ENCODE data around the gene ST6GALNAC6. TPM values are rescaled to one million over a fixed set of nuclear protein-coding genes. Genes with fewer than 3 reads are reported as not detected.

ST6GALNAC6 gene
- total and polyA plus RNA-seq, 4 donors = 22.5 to 40.4 (median 32.3) TPM

DNA sequence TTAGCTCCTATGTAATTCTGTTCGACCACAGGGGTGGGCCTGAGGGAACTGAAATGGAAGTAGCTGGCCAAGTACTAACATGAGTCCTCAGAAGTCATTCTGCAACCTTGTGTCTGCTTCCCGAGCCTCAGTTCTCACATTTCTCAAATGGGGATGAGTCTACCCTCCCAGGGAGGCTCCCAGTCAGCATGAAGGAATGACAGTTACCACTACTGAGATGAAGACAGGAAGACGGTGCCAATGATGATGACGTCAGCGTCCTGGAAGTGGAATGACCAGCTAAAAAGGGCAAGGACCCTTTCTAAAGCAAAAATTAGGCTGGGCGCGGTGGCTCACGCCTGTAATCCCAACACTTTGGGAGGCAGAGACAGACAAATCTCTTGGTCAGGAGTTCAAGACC lies 24.4 kb upstream of the ST6GALNAC6 start (continued):
- TF ChIP-seq CTCF (IDR thresholded peaks at IDR 0.05; ENCODE audit: low read depth, low read length, missing input control) = no peak

GRCh38 chr9:127923046-127923445 lies 23.6 kb upstream of the ST6GALNAC6 start:
- TF ChIP-seq HNF4G (IDR thresholded peaks at IDR 0.05) = no peak
- 56% methylated on average over 6 of the region's 6 CpGs for WGBS
- Histone ChIP-seq H3K36me3 (ENCODE audit: control insufficient read depth in 4 of 4, insufficient read depth in 3 of 4, low read depth in 1 of 4, low read length in 3 of 4) (no peaks in the 10 kb centered on the region), H3K27me3 (ENCODE audit: control insufficient read depth in 4 of 4, insufficient read depth in 4 of 4, low read length in 3 of 4) (peaks cover 0 to 7% (median 0%) of the 10 kb centered on the region in 4 donors), H3K4me3 (ENCODE audit: low read depth in 1 of 3, low read length in 3 of 3) (no peak overlapping the region), H3K27ac (ENCODE audit: low read depth in 1 of 2, low read length in 2 of 2) (no peak overlapping the region), H3K4me1 (ENCODE audit: control insufficient read depth in 4 of 4, insufficient read depth in 4 of 4, low read length in 3 of 4) (peaks cover 0 to 17% (median 12%) of the 10 kb centered on the region in 4 donors), H3K9me3 (ENCODE audit: control insufficient read depth in 4 of 4, low read length in 3 of 4) (no peaks in the 10 kb centered on the region), H3K9ac (ENCODE audit: low read depth in 1 of 2, low read length in 2 of 2) (no peak overlapping the region)
- DNase-seq (ENCODE audit: low spot score) = no peak

DNA sequence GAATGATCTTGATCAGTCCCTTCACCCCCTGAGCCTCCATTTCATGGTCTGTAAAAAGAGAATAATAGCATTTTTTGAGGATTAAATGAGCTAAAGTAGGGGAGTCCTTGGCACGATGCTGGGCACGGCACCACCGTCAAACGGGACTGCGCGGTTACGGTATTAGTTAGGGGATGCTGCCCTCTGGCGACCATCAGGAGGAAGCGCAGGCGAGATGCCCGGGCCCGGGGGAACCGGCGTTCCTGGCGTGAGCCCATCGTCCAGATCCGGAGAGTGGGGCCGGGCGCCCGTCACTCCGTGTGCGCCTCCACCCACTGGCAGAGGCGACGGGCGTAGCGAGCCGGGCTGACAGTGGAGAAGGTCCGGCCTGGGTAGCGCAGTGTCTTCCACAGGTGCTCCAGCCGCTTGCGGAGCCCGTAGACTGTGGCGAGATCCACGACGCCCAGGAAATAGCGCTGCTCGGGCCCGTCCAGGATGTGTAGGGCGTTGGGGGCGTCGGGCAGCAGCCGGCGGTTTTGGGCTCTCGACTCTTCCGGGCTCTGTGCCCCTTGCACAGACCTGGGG lies 22.2 kb upstream of the ST6GALNAC6 start:
- peak; percentile 92 to 97 for TF ChIP-seq RAD21 (IDR thresholded peaks at IDR 0.05)
- TF ChIP-seq YY1 (IDR thresholded peaks at IDR 0.05) = no peak
- peak; percentile 95 for TF ChIP-seq CTCF (IDR thresholded peaks at IDR 0.05; ENCODE audit: low read depth, low read length, missing input control)
- Histone ChIP-seq H3K4me3 (ENCODE audit: low read depth in 1 of 3, low read length in 3 of 3) (peak overlapping the region in 1 of 3 donors; percentile 17), H3K27ac (ENCODE audit: low read depth in 1 of 2, low read length in 2 of 2) (no peak overlapping the region), H3K36me3 (ENCODE audit: control insufficient read depth in 4 of 4, insufficient read depth in 3 of 4, low read depth in 1 of 4, low read length in 3 of 4) (no peaks in the 10 kb centered on the region), H3K9ac (ENCODE audit: low read depth in 1 of 2, low read length in 2 of 2) (no peak overlapping the region), H3K27me3 (ENCODE audit: control insufficient read depth in 4 of 4, insufficient read depth in 4 of 4, low read length in 3 of 4) (peaks cover 0 to 2% (median 0%) of the 10 kb centered on the region in 4 donors), H3K4me1 (ENCODE audit: control insufficient read depth in 4 of 4, insufficient read depth in 4 of 4, low read length in 3 of 4) (peaks cover under 1 to 16% (median 9%) of the 10 kb centered on the region in 4 donors), H3K9me3 (ENCODE audit: control insufficient read depth in 4 of 4, low read length in 3 of 4) (no peaks in the 10 kb centered on the region)
- WGBS = 10% methylated on average over 45 of the region's 45 CpGs
- DNase-seq (ENCODE audit: low spot score) = peak; percentile 87

DNA sequence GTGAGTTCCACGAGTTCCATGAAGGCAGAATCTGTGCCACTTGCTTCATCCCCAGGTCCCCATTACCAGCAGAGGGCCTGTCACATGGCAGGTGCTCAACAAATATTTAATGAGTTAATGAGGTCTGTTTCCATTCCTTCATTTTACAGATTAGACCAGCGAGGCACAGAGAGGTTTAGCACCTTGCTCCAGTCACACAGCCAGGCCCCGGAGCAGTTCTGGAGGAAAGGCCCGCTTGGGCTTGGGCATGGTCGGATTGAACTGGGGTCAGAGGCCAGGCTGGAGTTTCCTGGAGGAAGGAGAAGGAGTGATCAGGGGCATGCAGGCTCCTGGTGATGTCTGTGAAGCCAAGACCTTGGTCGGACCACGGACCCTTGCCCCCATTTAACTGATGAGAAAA lies 21.4 kb upstream of the ST6GALNAC6 start:
- no peak overlapping the region for H3K27ac ChIP-seq (ENCODE audit: low read depth in 1 of 2, low read length in 2 of 2)
- H3K36me3 ChIP-seq (ENCODE audit: control insufficient read depth in 4 of 4, insufficient read depth in 3 of 4, low read depth in 1 of 4, low read length in 3 of 4) = no peaks in the 10 kb centered on the region
- 84% methylated on average over 7 of the region's 7 CpGs for WGBS
- H3K4me3 ChIP-seq (ENCODE audit: low read depth in 1 of 3, low read length in 3 of 3) = no peak overlapping the region
- H3K27me3 ChIP-seq (ENCODE audit: control insufficient read depth in 4 of 4, insufficient read depth in 4 of 4, low read length in 3 of 4) = no peaks in the 10 kb centered on the region
- DNase-seq (ENCODE audit: low spot score) = no peak
- peaks cover 7 to 24% (median 13%) of the 10 kb centered on the region in 4 donors for H3K4me1 ChIP-seq (ENCODE audit: control insufficient read depth in 4 of 4, insufficient read depth in 4 of 4, low read length in 3 of 4)
- no peak overlapping the region for H3K9ac ChIP-seq (ENCODE audit: low read depth in 1 of 2, low read length in 2 of 2)
- no peaks in the 10 kb centered on the region for H3K9me3 ChIP-seq (ENCODE audit: control insufficient read depth in 4 of 4, low read length in 3 of 4)
- TF ChIP-seq RXRA (IDR thresholded peaks at IDR 0.05) (no peak), EGR1 (IDR thresholded peaks at IDR 0.05; ENCODE audit: low read depth in 2 of 2) (no peak), HNF4G (IDR thresholded peaks at IDR 0.05) (no peak), GABPA (IDR thresholded peaks at IDR 0.05 in 1 of 2, conservative IDR thresholded peaks at IDR 0.05 in 1 of 2) (no peak), SP1 (IDR thresholded peaks at IDR 0.05) (no peak), RAD21 (IDR thresholded peaks at IDR 0.05) (no peak), FOXA1 (IDR thresholded peaks at IDR 0.05) (no peak), JUND (IDR thresholded peaks at IDR 0.05) (no peak)
- TF ChIP-seq, protein P1, sequence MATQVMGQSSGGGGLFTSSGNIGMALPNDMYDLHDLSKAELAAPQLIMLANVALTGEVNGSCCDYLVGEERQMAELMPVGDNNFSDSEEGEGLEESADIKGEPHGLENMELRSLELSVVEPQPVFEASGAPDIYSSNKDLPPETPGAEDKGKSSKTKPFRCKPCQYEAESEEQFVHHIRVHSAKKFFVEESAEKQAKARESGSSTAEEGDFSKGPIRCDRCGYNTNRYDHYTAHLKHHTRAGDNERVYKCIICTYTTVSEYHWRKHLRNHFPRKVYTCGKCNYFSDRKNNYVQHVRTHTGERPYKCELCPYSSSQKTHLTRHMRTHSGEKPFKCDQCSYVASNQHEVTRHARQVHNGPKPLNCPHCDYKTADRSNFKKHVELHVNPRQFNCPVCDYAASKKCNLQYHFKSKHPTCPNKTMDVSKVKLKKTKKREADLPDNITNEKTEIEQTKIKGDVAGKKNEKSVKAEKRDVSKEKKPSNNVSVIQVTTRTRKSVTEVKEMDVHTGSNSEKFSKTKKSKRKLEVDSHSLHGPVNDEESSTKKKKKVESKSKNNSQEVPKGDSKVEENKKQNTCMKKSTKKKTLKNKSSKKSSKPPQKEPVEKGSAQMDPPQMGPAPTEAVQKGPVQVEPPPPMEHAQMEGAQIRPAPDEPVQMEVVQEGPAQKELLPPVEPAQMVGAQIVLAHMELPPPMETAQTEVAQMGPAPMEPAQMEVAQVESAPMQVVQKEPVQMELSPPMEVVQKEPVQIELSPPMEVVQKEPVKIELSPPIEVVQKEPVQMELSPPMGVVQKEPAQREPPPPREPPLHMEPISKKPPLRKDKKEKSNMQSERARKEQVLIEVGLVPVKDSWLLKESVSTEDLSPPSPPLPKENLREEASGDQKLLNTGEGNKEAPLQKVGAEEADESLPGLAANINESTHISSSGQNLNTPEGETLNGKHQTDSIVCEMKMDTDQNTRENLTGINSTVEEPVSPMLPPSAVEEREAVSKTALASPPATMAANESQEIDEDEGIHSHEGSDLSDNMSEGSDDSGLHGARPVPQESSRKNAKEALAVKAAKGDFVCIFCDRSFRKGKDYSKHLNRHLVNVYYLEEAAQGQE (IDR thresholded peaks at IDR 0.05) = no peak
- TF ChIP-seq, protein P2, sequence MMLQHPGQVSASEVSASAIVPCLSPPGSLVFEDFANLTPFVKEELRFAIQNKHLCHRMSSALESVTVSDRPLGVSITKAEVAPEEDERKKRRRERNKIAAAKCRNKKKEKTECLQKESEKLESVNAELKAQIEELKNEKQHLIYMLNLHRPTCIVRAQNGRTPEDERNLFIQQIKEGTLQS (IDR thresholded peaks at IDR 0.05) = no peak
- TF ChIP-seq, protein P3, sequence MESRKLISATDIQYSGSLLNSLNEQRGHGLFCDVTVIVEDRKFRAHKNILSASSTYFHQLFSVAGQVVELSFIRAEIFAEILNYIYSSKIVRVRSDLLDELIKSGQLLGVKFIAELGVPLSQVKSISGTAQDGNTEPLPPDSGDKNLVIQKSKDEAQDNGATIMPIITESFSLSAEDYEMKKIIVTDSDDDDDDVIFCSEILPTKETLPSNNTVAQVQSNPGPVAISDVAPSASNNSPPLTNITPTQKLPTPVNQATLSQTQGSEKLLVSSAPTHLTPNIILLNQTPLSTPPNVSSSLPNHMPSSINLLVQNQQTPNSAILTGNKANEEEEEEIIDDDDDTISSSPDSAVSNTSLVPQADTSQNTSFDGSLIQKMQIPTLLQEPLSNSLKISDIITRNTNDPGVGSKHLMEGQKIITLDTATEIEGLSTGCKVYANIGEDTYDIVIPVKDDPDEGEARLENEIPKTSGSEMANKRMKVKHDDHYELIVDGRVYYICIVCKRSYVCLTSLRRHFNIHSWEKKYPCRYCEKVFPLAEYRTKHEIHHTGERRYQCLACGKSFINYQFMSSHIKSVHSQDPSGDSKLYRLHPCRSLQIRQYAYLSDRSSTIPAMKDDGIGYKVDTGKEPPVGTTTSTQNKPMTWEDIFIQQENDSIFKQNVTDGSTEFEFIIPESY (IDR thresholded peaks at IDR 0.05) = no peak
